RWPE1 (cell line): ENCODE data around the gene CDKN1A.

Experiments used
- CTCF ChIA-PET: fragments of 350-600 bp; sonication (Branson Sonifier 250); formaldehyde crosslinking; extraction: SDS; loops from one replicate; lab custom pipeline; 2021; lab: Yijun Ruan, JAX
- POLR2A ChIA-PET: fragments of 400-600 bp; formaldehyde crosslinking; extraction: SDS; loops from one replicate; lab custom pipeline; 2020; ENCODE audit warnings: antibody characterized with exemption; ENCODE audit not compliant: low non-redundant PET; lab: Yijun Ruan, JAX
- DNase-seq: peaks from one replicate; pipeline ENCODE4 v3.0.0; 2012; ENCODE audit warnings: low spot score
- H3K27ac ChIP-seq: fragments of 450-650 bp; 2 replicates; pipeline ENCODE4 v1.5.1; 2017
- CTCF ChIP-seq: fragments of 450-650 bp; conservative IDR thresholded peaks from 2 replicates; pipeline ENCODE4 v1.5.1; 2017; ENCODE audit warnings: low read depth, mild to moderate bottlenecking

The CDKN1A gene

GRCh38 chr6:36674942-36675341 is 3.6 kb upstream of the CDKN1A start:
- peak; percentile 52 for DNase-seq
- POLR2A ChIA-PET, result no interaction called here

GRCh38 chr6:36676141-36677058 is 2.1 kb upstream of the CDKN1A start:
- CTCF ChIA-PET, result interaction anchor here (0.6 to 1.1 kb wide), 2 partner anchors 61 to 83 kb away, joined by 3 to 4 read pairs; no protein-coding TSS in a partner anchor
- peak; percentile 53 for DNase-seq
- POLR2A ChIA-PET, result interaction anchor here (0.9 to 2.1 kb wide), 2 partner anchors 9 to 45 kb away, joined by 3 to 8 read pairs; no protein-coding TSS in a partner anchor
- TF ChIP-seq CTCF, result no peak
- H3K27ac ChIP-seq, result peak overlapping the region; percentile 99

More at GRCh38 chr6:36674942-36675341, 3.6 kb upstream of the CDKN1A start:
- H3K27ac ChIP-seq, result peak overlapping the region; percentile 99
- no peak for TF ChIP-seq CTCF
- CTCF ChIA-PET, result interaction anchor here (0.6 kb wide), 1 partner anchor 69 kb away, joined by 4 read pairs; no protein-coding TSS in a partner anchor

GRCh38 chr6:36677059-36677749 is 1.3 kb upstream of the CDKN1A start:
- DNase-seq, result no peak
- TF ChIP-seq CTCF, result no peak
- peak overlapping the region; percentile 99 for H3K27ac ChIP-seq
- ChIA-PET CTCF (interaction anchor here (1.1 kb wide), 1 partner anchor 62 kb away, joined by 4 read pairs; no protein-coding TSS in a partner anchor), POLR2A (interaction anchor here (2.1 kb wide), 1 partner anchor 10 kb away, joined by 8 read pairs; no protein-coding TSS in a partner anchor)

- no peak for DNase-seq
- ChIA-PET POLR2A (interaction anchor here (0.6 to 2.1 kb wide), 5 partner anchors 11 to 59 kb away, joined by 3 to 9 read pairs (median 5); no protein-coding TSS in a partner anchor), CTCF (interaction anchor here (1.0 to 1.2 kb wide), 2 partner anchors 11 to 55 kb away, joined by 3 read pairs; no protein-coding TSS in a partner anchor)
- no peak for TF ChIP-seq CTCF
- peak overlapping the region; percentile 99 for H3K27ac ChIP-seq
Observed at GRCh38 chr6:36677753-36678487, 594 bp upstream of the CDKN1A start.

- DNase-seq, result no peak
- no peak for TF ChIP-seq CTCF
- ChIA-PET POLR2A (interaction anchor here (0.6 to 1.3 kb wide), 6 partner anchors 12 to 272 kb away, joined by 3 to 9 read pairs (median 4); no protein-coding TSS in a partner anchor), CTCF (interaction anchor here (0.8 to 1.2 kb wide), 3 partner anchors 13 to 80 kb away, joined by 3 to 4 read pairs (median 3); no protein-coding TSS in a partner anchor)
- H3K27ac ChIP-seq, result peak overlapping the region; percentile 99
Observed at GRCh38 chr6:36679043-36679833, 724 bp downstream of the CDKN1A start.
